LNCAP (cell line): ENCODE measurements around the gene CDX2.

Experiments used
- CTCF ChIP-seq: fragments of 450-650 bp; IDR thresholded peaks from 2 replicates; pipeline ENCODE4 v1.5.1; 2017; ENCODE audit warnings: mild to moderate bottlenecking

CDX2 gene

DNA sequence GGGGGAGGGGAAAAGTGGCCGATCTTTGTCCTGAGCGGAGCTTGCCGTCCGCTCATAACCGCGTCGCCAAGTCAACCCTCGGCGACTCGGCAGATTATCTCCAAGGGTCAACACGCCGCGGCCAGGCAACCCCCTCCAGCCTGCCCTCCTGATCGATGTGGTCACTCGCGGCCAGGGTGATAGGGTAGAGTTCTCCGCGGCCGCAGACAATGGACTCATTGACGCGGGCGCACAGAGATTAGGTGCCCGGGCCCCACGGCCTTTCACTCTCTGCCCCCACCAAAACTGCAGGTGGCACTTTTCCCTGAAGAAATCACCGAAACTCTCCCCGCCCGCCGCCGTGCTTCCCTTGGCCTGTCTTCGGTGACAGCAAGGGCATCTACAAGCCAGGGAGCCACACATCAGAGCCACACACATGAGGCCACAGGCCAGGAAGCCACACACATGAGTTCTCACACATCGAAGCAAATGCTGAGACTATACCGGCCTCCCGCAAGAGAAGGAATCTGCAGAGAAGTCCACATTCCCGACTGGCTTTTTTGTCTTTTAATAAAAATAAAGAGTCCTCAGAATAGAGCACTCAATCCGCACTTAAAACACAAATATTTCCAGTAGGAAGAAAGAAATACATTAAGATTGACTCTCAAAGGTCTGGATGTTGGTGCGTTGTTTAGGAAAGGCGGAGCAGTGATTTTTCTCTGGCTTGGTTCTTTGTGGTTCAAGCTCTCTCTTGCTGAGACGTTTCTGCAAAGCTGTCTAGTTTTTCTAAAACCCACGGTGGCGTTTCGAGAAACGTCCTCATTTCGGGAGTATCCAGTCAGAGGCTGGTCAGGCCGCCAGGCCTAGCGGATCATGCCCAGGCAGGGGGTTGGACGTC, 50.8 kb downstream of the CDX2 start:
- TF ChIP-seq CTCF, result no peak

DNA sequence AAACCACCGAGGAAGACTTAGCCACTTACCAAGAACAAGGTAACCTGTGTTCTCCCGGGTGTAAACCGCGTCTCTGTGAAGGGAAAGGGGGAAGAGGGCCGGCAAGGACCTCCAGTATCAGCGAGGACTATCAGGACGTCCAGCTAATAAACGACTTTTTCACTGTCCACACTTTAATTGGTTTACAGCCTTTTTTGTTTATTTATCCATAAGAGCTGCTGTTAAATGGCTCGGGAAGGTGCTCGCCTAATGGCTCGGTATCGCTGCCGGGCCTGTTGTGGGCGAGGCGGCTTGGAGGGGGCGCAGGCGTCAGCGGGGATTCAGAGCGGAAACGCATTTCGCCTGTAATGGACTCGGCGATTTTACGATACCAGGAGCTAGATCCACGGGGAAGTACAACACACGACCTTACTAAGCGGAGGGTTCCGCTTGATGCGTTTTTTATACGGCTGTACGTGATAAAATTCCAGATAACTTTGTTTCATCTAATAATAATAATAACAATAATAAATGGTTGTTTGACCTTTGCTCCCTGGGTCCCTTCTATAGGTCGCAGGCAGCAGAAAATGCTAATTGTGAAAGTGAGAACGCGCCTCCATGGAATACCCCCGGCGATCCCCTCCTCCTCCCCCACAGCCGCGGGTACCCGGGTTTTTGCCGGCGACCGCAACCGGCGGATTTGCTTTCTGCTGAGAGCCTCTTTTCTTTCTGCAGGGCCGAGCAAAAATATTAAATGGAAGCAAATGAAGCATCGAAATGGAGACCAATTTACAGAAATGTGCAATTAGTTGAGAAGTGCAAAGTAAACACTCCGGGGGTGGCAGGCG, 51.8 kb downstream of the CDX2 start:
- TF ChIP-seq CTCF, result no peak

GRCh38 chr13:27915301-27916207, 53.6 kb downstream of the CDX2 start:
- TF ChIP-seq CTCF, result no peak

DNA sequence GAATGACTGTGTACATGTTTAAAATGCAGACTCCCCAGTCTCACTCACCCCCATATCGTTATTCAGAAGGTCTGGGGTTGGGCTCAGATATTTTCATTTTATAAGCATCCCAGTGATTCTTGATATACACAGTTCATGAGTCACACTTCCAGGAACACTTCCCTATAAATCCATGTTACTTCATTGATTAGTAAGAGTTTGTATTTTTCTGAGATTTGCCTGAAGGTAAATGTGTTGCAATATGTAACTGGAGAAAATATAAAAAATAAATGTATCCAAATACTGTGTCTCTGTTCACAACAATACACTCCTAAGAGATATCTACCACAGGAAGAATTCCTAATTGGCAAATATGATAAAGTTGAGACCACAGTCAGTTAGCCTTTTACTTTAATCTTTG, 56.0 kb downstream of the CDX2 start:
- TF ChIP-seq CTCF, result no peak

- no peak for TF ChIP-seq CTCF
Measured at GRCh38 chr13:27911521-27911920, 57.6 kb downstream of the CDX2 start.
